ENCODE measurements around the gene DNAH2.

DNAH2 gene

DNA sequence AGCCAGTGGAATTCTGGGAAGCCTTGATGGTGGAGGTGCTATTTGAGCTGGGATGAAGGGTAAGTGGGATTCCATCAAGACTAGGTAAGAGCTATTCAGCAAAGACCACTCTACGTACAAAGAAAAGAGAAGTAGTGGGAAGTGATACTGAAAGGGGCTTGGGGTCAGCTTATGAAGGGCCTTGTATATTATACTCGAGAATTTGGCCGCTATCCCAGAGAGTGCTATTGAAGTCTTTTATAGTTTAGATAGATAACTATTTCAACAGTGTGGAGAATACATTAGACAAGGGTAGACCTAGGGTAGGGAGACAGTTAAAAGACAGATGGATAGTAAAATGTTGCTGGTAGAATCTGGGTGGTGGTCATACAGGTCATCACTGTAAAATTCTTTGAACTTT is 10.3 kb downstream of the DNAH2 start:
- no peak for DNase-seq (ENCODE audit: extremely low read depth, low read depth)
- TF ChIP-seq, protein P1, sequence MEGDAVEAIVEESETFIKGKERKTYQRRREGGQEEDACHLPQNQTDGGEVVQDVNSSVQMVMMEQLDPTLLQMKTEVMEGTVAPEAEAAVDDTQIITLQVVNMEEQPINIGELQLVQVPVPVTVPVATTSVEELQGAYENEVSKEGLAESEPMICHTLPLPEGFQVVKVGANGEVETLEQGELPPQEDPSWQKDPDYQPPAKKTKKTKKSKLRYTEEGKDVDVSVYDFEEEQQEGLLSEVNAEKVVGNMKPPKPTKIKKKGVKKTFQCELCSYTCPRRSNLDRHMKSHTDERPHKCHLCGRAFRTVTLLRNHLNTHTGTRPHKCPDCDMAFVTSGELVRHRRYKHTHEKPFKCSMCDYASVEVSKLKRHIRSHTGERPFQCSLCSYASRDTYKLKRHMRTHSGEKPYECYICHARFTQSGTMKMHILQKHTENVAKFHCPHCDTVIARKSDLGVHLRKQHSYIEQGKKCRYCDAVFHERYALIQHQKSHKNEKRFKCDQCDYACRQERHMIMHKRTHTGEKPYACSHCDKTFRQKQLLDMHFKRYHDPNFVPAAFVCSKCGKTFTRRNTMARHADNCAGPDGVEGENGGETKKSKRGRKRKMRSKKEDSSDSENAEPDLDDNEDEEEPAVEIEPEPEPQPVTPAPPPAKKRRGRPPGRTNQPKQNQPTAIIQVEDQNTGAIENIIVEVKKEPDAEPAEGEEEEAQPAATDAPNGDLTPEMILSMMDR (IDR thresholded peaks at IDR 0.05; ENCODE audit: low read depth, low read length, missing control alignments), result no peak
- H3K4me3 ChIP-seq (replicated peaks; ENCODE audit: low read depth, low read length), result no peak overlapping the region

DNA sequence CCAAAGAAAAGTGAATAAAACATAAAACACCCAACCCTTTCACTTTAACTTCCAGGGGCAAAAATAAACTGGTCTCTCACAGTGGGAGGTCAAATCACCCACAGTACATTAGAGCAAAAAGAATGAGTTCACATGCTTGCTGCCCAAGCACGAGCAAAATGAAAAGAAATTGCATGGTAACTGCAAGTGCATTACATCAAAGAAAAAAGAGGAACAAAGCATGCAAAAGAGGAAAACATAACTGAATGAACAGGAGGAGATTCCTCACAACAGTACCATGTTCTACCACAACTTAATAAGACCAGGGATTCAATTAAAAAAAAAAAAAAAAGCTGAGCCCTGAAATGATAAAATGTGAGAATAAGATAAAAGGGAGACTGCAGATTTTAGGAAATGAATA is 12.3 kb downstream of the DNAH2 start:
- no peak overlapping the region for H3K4me3 ChIP-seq (replicated peaks; ENCODE audit: low read depth, low read length)
- TF ChIP-seq, protein P1 (IDR thresholded peaks at IDR 0.05; ENCODE audit: low read depth, low read length, missing control alignments), result no peak
- no peak for DNase-seq (ENCODE audit: extremely low read depth, low read depth)

DNA sequence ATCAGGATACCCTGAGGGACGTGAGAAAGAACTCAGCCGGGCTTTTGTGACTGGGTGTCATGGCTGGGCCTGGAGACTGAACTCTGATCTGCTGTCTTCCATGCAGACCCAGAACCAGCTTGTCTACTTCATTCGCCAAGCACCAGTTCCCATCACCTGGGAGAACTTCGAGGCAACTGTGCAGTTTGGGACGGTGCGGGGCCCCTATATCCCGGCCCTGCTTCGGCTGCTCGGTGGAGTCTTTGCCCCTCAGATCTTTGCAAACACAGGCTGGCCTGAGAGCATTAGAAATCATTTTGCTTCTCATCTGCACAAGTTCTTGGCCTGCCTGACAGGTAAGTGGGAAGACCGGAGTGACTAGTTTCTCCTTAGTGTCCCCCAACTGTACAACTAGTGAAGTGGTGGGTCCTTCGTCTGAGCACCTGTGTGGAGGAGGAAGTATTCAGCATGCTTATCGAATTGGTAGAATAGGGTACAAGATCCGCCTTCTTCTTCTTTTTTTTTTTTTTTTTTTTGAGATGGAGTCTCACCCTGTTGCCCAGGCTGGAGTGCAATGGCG is 15.5 kb downstream of the DNAH2 start:
- no peak for DNase-seq (ENCODE audit: extremely low read depth, low read depth)
- no peak overlapping the region for H3K4me3 ChIP-seq (replicated peaks; ENCODE audit: low read depth, low read length)
- TF ChIP-seq, protein P1 (IDR thresholded peaks at IDR 0.05; ENCODE audit: low read depth, low read length, missing control alignments), result no peak

DNA sequence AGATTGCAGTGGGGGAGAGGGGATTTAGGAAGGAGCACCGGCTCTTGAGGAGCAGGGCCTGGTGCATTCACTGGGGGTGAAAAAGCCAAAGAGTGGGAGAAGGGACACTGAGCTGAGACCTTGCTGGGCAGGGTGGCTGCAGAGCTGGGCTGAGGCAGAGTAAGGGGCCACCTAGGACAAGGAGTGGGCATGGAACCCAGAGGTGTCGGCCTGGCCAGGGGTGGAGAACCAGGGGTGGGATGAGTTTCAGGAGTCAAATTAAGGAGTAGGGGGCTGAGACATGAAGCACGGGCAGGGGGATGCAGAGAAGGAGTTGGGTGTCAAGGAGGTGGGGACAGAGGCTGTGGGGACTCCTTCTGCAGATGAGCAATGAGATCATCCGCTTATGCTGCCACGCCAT is 20.1 kb downstream of the DNAH2 start:
- TF ChIP-seq, protein P1 (IDR thresholded peaks at IDR 0.05; ENCODE audit: low read depth, low read length, missing control alignments), result no peak
- DNase-seq (ENCODE audit: extremely low read depth, low read depth), result no peak
- H3K4me3 ChIP-seq (replicated peaks; ENCODE audit: low read depth, low read length), result no peak overlapping the region

DNA sequence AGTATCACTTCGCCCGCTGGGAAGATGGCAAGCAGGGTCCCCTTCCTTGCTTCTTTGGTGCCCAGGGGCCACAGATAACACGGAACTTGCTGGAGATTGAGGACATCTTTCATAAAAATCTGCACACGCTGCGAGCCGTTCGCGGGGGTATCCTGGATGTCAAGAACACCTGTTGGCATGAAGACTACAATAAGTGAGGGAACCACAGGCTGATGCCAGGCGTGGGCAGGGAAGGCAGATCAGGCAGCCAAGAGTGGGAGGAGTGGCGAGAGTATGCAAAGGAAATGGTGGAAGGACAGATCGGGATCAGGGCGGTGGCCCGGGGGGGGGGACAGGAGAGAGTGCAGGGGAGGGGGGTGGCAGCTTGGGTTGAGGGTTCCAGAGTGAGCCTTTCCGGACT is 22.2 kb downstream of the DNAH2 start:
- DNase-seq (ENCODE audit: extremely low read depth, low read depth), result no peak
- TF ChIP-seq, protein P1 (IDR thresholded peaks at IDR 0.05; ENCODE audit: low read depth, low read length, missing control alignments), result no peak
- H3K4me3 ChIP-seq (replicated peaks; ENCODE audit: low read depth, low read length), result no peak overlapping the region

DNA sequence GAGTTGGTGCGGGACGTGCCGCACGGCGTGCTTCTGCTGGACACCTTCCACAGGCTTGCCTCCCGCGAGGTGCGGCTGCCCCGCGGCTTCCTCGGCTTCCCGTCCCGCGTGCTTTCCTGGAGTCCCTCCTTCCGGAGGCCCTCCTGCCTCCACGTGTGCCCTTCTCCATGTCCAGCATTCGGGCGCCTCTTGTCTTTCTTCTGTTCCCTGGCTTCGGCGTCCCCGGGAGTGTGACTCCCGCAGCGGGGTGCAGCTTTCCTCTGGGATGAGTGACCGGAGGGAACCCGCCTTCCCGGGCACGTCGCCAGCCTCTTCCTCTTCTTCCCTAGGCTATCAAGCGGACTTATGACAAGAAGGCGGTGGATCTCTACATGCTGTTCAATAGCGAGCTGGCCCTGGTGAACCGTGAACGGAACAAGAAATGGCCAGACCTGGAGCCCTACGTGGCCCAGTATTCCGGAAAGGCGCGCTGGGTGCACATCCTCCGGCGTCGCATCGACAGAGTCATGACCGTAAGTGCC is 23.0 kb downstream of the DNAH2 start:
- DNase-seq (ENCODE audit: extremely low read depth, low read depth), result no peak
- TF ChIP-seq, protein P1 (IDR thresholded peaks at IDR 0.05; ENCODE audit: low read depth, low read length, missing control alignments), result no peak
- H3K4me3 ChIP-seq (replicated peaks; ENCODE audit: low read depth, low read length), result no peak overlapping the region

DNA sequence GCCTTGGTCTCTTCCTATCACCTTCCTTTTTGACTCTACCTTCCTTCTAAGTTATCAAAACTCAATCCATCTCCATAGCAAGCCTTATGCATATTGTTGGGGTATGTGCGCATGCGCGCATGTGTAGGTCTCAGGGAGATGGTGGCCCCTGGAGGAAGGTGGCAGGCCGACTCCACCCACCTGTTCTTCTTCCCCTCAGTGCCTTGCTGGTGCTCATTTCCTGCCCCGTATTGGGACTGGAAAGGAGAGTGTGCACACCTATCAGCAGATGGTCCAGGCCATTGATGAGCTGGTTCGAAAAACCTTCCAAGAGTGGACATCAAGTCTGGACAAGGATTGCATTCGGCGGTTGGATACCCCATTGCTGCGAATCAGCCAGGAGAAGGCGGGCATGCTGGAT is 25.2 kb downstream of the DNAH2 start:
- no peak overlapping the region for H3K4me3 ChIP-seq (replicated peaks; ENCODE audit: low read depth, low read length)
- DNase-seq (ENCODE audit: extremely low read depth, low read depth), result no peak
- TF ChIP-seq, protein P1 (IDR thresholded peaks at IDR 0.05; ENCODE audit: low read depth, low read length, missing control alignments), result no peak

Measured in HFF-Myc (cell line).